Skeletal muscle tissue (tissue), 4 donors: ENCODE measurements around the gene MAMDC2. TPM values are rescaled to one million over a fixed set of nuclear protein-coding genes. Genes with fewer than 3 reads are reported as not detected.

Experiments used
- H3K27ac ChIP-seq: one replicate; pipeline ENCODE4 v1.7.0; 2013; ENCODE audit warnings: mild to moderate bottlenecking, low read depth, low read length, inconsistent platforms
- H3K27me3 ChIP-seq, 3 donors: one replicate each; pipeline ENCODE4 v1.7.0; 2013; ENCODE audit warnings: low read length in 3 of 3; ENCODE audit not compliant: control insufficient read depth in 3 of 3, insufficient read depth in 3 of 3
- H3K36me3 ChIP-seq, 3 donors: one replicate each; pipeline ENCODE4 v1.7.0; 2013; ENCODE audit warnings: low read length in 3 of 3; ENCODE audit not compliant: control insufficient read depth in 3 of 3, insufficient read depth in 3 of 3
- H3K4me1 ChIP-seq, 3 donors: one replicate each; pipeline ENCODE4 v1.7.0; 2013; ENCODE audit warnings: low read length in 3 of 3, mild to moderate bottlenecking in 3 of 3; ENCODE audit not compliant: control insufficient read depth in 3 of 3, insufficient read depth in 3 of 3
- H3K4me3 ChIP-seq, 3 donors: one replicate each; pipeline ENCODE4 v1.7.0; 2013; ENCODE audit warnings: low read length in 3 of 3
- H3K9ac ChIP-seq, 3 donors: one replicate each; pipeline ENCODE4 v1.7.0; 2013; ENCODE audit warnings: low read length in 3 of 3, mild to moderate bottlenecking in 3 of 3, moderate library complexity in 2 of 3, low read depth in 1 of 3
- H3K9me3 ChIP-seq, 3 donors: one replicate each; pipeline ENCODE4 v1.7.0; 2013; ENCODE audit warnings: low read length in 3 of 3; ENCODE audit not compliant: control insufficient read depth in 3 of 3
- total RNA-seq: library from RNA; depleted of rRNA; stranded (reverse); fragments of >200 nt; gene quantifications from one replicate; pipeline ENCODE4 v1.2.3, GENCODE V29; 2014
- donor health status: Osteomylitis.

The MAMDC2 gene
- total RNA-seq, 1 donor from 2014 or later: 11.0 TPM

DNA sequence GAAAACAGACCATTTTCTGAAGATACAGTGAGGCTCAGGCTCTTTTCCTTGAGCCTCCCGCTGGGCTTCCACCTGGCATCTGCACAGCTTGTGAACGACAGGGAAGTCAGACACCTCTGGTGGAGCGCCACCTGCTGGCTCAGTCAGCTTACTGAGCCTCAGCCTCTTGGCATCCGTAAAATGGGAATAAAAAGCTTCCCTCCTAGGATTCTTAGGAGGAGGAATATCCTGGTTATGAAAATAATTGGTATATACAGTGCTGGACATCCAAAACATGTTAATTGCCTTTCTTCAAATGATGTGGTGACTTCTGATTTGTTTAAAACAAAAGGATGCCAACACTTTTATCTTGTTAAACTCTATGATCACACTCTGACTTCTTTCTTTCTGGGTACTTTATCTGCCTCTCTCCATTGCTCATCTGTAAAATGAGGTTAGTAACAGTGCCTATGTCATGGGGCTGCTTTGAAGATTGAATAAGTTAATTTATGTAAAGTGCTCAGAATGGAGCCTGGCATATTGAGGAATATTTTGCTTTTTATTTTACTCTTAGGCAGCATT, 67.5 kb downstream of the MAMDC2 start:
- peaks cover 0 to 6% (median 2%) of the 10 kb centered on the region in 3 donors for H3K36me3 ChIP-seq
- no peak overlapping the region for H3K4me3 ChIP-seq
- H3K27ac ChIP-seq: no peak overlapping the region
- H3K9me3 ChIP-seq: no peaks in the 10 kb centered on the region
- H3K4me1 ChIP-seq: peaks cover 0 to 4% (median 0%) of the 10 kb centered on the region in 3 donors
- H3K27me3 ChIP-seq: no peaks in the 10 kb centered on the region
- no peak overlapping the region for H3K9ac ChIP-seq

- H3K36me3 ChIP-seq: peaks cover 0 to 6% (median 2%) of the 10 kb centered on the region in 3 donors
Measured at GRCh38 chr9:70111641-70112236, 68.1 kb downstream of the MAMDC2 start.

GRCh38 chr9:70112981-70113380, 69.3 kb downstream of the MAMDC2 start:
- H3K9ac ChIP-seq: no peak overlapping the region
- peaks cover 0 to 4% (median 0%) of the 10 kb centered on the region in 3 donors for H3K4me1 ChIP-seq
- H3K27me3 ChIP-seq: no peaks in the 10 kb centered on the region
- no peaks in the 10 kb centered on the region for H3K9me3 ChIP-seq
- no peak overlapping the region for H3K27ac ChIP-seq
- H3K36me3 ChIP-seq: peaks cover 0 to 6% (median 2%) of the 10 kb centered on the region in 3 donors
- no peak overlapping the region for H3K4me3 ChIP-seq

More at GRCh38 chr9:70111641-70112236, 68.1 kb downstream of the MAMDC2 start:
- Histone ChIP-seq H3K27ac (no peak overlapping the region), H3K27me3 (no peaks in the 10 kb centered on the region), H3K4me1 (peaks cover 0 to 4% (median 0%) of the 10 kb centered on the region in 3 donors), H3K9ac (no peak overlapping the region), H3K4me3 (no peak overlapping the region), H3K9me3 (no peaks in the 10 kb centered on the region)

- Histone ChIP-seq H3K4me1 (peaks cover 0 to 4% (median 0%) of the 10 kb centered on the region in 3 donors), H3K9me3 (no peaks in the 10 kb centered on the region), H3K36me3 (peaks cover 0 to 6% (median 2%) of the 10 kb centered on the region in 3 donors), H3K27ac (no peak overlapping the region), H3K27me3 (no peaks in the 10 kb centered on the region), H3K4me3 (no peak overlapping the region), H3K9ac (no peak overlapping the region)
Measured at GRCh38 chr9:70113403-70114022, 69.9 kb downstream of the MAMDC2 start.

- peaks cover 0 to 5% (median 4%) of the 10 kb centered on the region in 3 donors for H3K4me1 ChIP-seq
- no peak overlapping the region for H3K27ac ChIP-seq
- H3K9me3 ChIP-seq: no peaks in the 10 kb centered on the region
- no peaks in the 10 kb centered on the region for H3K27me3 ChIP-seq
- H3K36me3 ChIP-seq: peaks cover 0 to 4% (median 2%) of the 10 kb centered on the region in 3 donors
- no peak overlapping the region for H3K9ac ChIP-seq
- no peak overlapping the region for H3K4me3 ChIP-seq
Measured at GRCh38 chr9:70114898-70115297, 71.2 kb downstream of the MAMDC2 start.

DNA sequence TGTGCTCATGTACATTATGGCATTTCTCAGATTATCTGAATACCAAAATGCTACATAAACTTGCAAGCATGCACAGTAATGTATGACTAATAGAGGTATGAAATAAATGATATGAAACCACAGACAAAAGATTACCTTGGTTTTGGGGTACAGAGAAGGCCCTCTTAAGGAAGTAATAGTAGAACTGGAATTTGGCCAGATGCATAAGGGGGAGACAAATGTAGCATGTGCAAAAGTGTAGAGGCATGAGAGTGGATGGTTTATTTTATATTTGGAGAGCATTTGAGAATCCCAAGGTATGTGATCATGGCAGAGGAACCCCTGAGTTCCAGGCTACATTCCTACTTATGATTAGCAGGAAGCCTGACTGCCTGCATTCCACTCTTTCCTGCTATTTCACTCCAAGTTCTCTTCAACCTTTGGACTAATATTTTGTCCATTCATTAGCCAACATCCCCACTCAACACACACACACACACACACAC, 74.2 kb downstream of the MAMDC2 start:
- no peak overlapping the region for H3K4me3 ChIP-seq
- peaks cover 0 to 2% (median 2%) of the 10 kb centered on the region in 3 donors for H3K36me3 ChIP-seq
- H3K9me3 ChIP-seq: no peaks in the 10 kb centered on the region
- no peaks in the 10 kb centered on the region for H3K27me3 ChIP-seq
- H3K27ac ChIP-seq: no peak overlapping the region
- H3K9ac ChIP-seq: no peak overlapping the region
- H3K4me1 ChIP-seq: peaks cover 4 to 19% (median 5%) of the 10 kb centered on the region in 3 donors

DNA sequence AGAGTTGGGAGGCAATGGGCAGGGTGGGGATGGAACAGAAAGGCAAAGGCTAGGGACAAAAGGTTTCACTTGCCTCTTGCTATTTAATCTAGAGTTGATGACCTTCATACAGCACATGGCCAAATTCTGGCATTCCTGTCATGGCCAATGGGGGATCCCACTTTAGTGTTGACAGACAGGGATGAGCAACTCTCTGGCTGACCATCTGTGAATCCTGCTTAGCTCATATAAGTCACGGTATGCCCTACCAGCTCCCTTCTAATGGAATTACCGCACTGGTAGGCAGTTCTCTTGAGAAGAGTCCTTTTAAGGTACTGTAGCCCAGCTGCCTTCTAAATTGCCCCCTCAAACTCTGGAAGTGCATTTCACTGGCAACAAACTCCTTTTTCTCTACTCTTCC, 76.1 kb downstream of the MAMDC2 start:
- Histone ChIP-seq H3K27me3 (no peaks in the 10 kb centered on the region), H3K9ac (no peak overlapping the region), H3K36me3 (peaks cover 0 to 2% (median 0%) of the 10 kb centered on the region in 3 donors), H3K9me3 (no peaks in the 10 kb centered on the region), H3K4me3 (no peak overlapping the region), H3K4me1 (peaks cover 4 to 19% (median 5%) of the 10 kb centered on the region in 3 donors), H3K27ac (peak overlapping the region; percentile 10)

- H3K4me1 ChIP-seq: peaks cover 4 to 19% (median 5%) of the 10 kb centered on the region in 3 donors
- H3K27ac ChIP-seq: peak overlapping the region; percentile 10
- peaks cover 0 to 5% (median 0%) of the 10 kb centered on the region in 3 donors for H3K36me3 ChIP-seq
- no peaks in the 10 kb centered on the region for H3K9me3 ChIP-seq
- no peaks in the 10 kb centered on the region for H3K27me3 ChIP-seq
- H3K9ac ChIP-seq: no peak overlapping the region
- no peak overlapping the region for H3K4me3 ChIP-seq
Measured at GRCh38 chr9:70120834-70121510, 77.3 kb downstream of the MAMDC2 start.

GRCh38 chr9:70121818-70122436, 78.3 kb downstream of the MAMDC2 start:
- no peak overlapping the region for H3K9ac ChIP-seq
- no peak overlapping the region for H3K4me3 ChIP-seq
- peak overlapping the region; percentile 10 for H3K27ac ChIP-seq
- H3K9me3 ChIP-seq: no peaks in the 10 kb centered on the region
- H3K4me1 ChIP-seq: peaks cover 4 to 19% (median 5%) of the 10 kb centered on the region in 3 donors
- H3K36me3 ChIP-seq: peaks cover 0 to 9% (median 4%) of the 10 kb centered on the region in 3 donors
- no peaks in the 10 kb centered on the region for H3K27me3 ChIP-seq
